H1 (cell line): ENCODE data around the gene ZNF292. TPM values are rescaled to one million over a fixed set of nuclear protein-coding genes. Genes with fewer than 3 reads are reported as not detected.

Experiments used
- CTCF ChIA-PET: fragments of 300-600 bp; sonication (Branson Sonifier 250); formaldehyde crosslinking; loops from one replicate; lab custom pipeline; 2021; ENCODE audit not compliant: partially characterized antibody; lab: Charles Lee
- POLR2A ChIA-PET: fragments of 300-600 bp; sonication (Branson Sonifier 250); formaldehyde crosslinking; loops from one replicate; lab custom pipeline; 2021; ENCODE audit warnings: inconsistent platforms; ENCODE audit not compliant: partially characterized antibody; lab: Charles Lee
- DNase-seq, 2 experiments: peaks; one replicate each; pipeline versions ENCODE4 v3.0.0 to v3.0.0-alpha.2; 2010 to 2022; ENCODE audit warnings: low spot score in 2 of 2, low read depth in 1 of 2, mixed read lengths in 1 of 2
- FAIRE-seq: peaks from 2 replicates; lab custom pipeline; 2011; peaks lifted over from hg19 to GRCh38; lab: Jason Lieb, UNC
- H2AFZ ChIP-seq: 2 replicates; pipeline ENCODE4 v1.8.1; 2012; ENCODE audit warnings: low read length, inconsistent platforms
- H2AK5ac ChIP-seq: 2 replicates; pipeline ENCODE4 v1.6.1; 2013; ENCODE audit warnings: low read depth, low read length
- H2BK120ac ChIP-seq: replicated peaks from 2 replicates; pipeline ENCODE3; 2013; ENCODE audit warnings: low read depth, low read length, inconsistent platforms
- H2BK12ac ChIP-seq: 2 replicates; pipeline ENCODE4 v1.6.1; 2013; ENCODE audit warnings: low read depth, low read length
- H2BK15ac ChIP-seq: 2 replicates; pipeline ENCODE4 v1.6.1; 2013; ENCODE audit warnings: low read length
- H2BK20ac ChIP-seq: 2 replicates; pipeline ENCODE4 v1.6.1; 2013; ENCODE audit warnings: low read length
- H2BK5ac ChIP-seq: 2 replicates; pipeline ENCODE4 v1.6.1; 2013; ENCODE audit warnings: low read depth, low read length
- H3K14ac ChIP-seq: 2 replicates; pipeline ENCODE4 v1.6.1; 2013; ENCODE audit warnings: inconsistent platforms; ENCODE audit not compliant: insufficient read length
- H3K18ac ChIP-seq: 2 replicates; pipeline ENCODE4 v1.6.1; 2013; ENCODE audit warnings: low read length; ENCODE audit errors: extremely low read depth
- H3K23ac ChIP-seq: 2 replicates; pipeline ENCODE4 v1.6.1; 2013; ENCODE audit warnings: inconsistent platforms; ENCODE audit not compliant: insufficient read length
- H3K23me2 ChIP-seq: 2 replicates; pipeline ENCODE4 v1.6.1; 2013; ENCODE audit warnings: low read depth, low read length
- H3K27ac ChIP-seq: 2 replicates; pipeline ENCODE4 v1.6.1; 2011; ENCODE audit warnings: low read depth, low read length, inconsistent platforms
- H3K27me3 ChIP-seq, 4 experiments: replicated peaks in 1 of 4; 1 replicate in 1 of 4; 2 replicates in 3 of 4; pipeline versions ENCODE4 v1.6.1 to v1.8.1; 2011 to 2013; ENCODE audit warnings: low read length in 3 of 4, mild to moderate bottlenecking in 3 of 4, inconsistent platforms in 2 of 4, mixed read lengths in 2 of 4, moderate library complexity in 1 of 4; ENCODE audit not compliant: control insufficient read depth in 3 of 4, insufficient read depth in 3 of 4; ENCODE audit errors: extremely low read depth in 1 of 4
- H3K36me3 ChIP-seq, 4 experiments: 2 replicates each; pipeline versions ENCODE4 v1.6.1 to v1.8.1; 2011 to 2013; ENCODE audit warnings: mild to moderate bottlenecking in 4 of 4, low read length in 3 of 4, moderate library complexity in 2 of 4, control low read depth in 1 of 4, inconsistent platforms in 1 of 4; ENCODE audit not compliant: insufficient read depth in 4 of 4, control insufficient read depth in 2 of 4
- H3K4ac ChIP-seq: replicated peaks from 2 replicates; pipeline ENCODE3; 2013; ENCODE audit warnings: low read length, low read depth, mixed read lengths, inconsistent platforms; ENCODE audit not compliant: insufficient read length
- H3K4me1 ChIP-seq, 4 experiments: replicated peaks in 1 of 4; 1 replicate in 1 of 4; 2 replicates in 3 of 4; pipeline versions ENCODE4 v1.6.1 to v1.8.1; 2011 to 2013; ENCODE audit warnings: low read length in 3 of 4, inconsistent platforms in 2 of 4, mixed read lengths in 1 of 4; ENCODE audit not compliant: insufficient read depth in 4 of 4, control insufficient read depth in 3 of 4
- H3K4me2 ChIP-seq, 2 experiments: 2 replicates each; pipeline versions ENCODE4 v1.6.1 to v1.8.1; 2011 to 2013; ENCODE audit warnings: low read depth in 2 of 2, low read length in 2 of 2, control low read depth in 1 of 2, inconsistent platforms in 1 of 2, mild to moderate bottlenecking in 1 of 2; ENCODE audit not compliant: insufficient read depth in 1 of 2
- H3K4me3 ChIP-seq, 4 experiments: fragments of 200-600, 300-600 bp in 1 of 4; sonication (generic), shearing (Covaris generic), sonication (Bioruptor Twin) in 1 of 4; 2 replicates each; pipeline versions ENCODE4 v1.5.1 to v1.8.1; 2011 to 2016; ENCODE audit warnings: low read length in 4 of 4, low read depth in 3 of 4, control low read depth in 2 of 4, inconsistent platforms in 2 of 4, mild to moderate bottlenecking in 2 of 4, mixed read lengths in 1 of 4, moderate library complexity in 1 of 4; ENCODE audit not compliant: insufficient read depth in 2 of 4; ENCODE audit errors: extremely low read depth in 1 of 4
- H3K56ac ChIP-seq: replicated peaks from 2 replicates; pipeline ENCODE3; 2013; ENCODE audit warnings: low read depth, mild to moderate bottlenecking, mixed read lengths, low read length, inconsistent platforms; ENCODE audit not compliant: insufficient read length
- H3K79me1 ChIP-seq: 2 replicates; pipeline ENCODE4 v1.6.1; 2013; ENCODE audit warnings: low read depth, low read length, control low read depth
- H3K79me2 ChIP-seq, 2 experiments: 2 replicates each; pipeline versions ENCODE4 v1.6.1 to v1.8.1; 2012 to 2013; ENCODE audit warnings: low read length in 2 of 2, mild to moderate bottlenecking in 2 of 2, inconsistent platforms in 1 of 2; ENCODE audit not compliant: insufficient read depth in 2 of 2, control insufficient read depth in 1 of 2
- H3K9ac ChIP-seq, 4 experiments: replicated peaks in 1 of 4; 1 replicate in 1 of 4; 2 replicates in 3 of 4; pipeline versions ENCODE4 v1.6.1 to v1.8.1; 2011 to 2013; ENCODE audit warnings: low read depth in 3 of 4, low read length in 3 of 4, control low read depth in 2 of 4, mild to moderate bottlenecking in 2 of 4, moderate library complexity in 2 of 4, inconsistent platforms in 1 of 4; ENCODE audit errors: extremely low read depth in 1 of 4
- H3K9me3 ChIP-seq, 2 experiments: 2 replicates each; pipeline versions ENCODE4 v1.6.1 to v1.8.1; 2012 to 2013; ENCODE audit warnings: mild to moderate bottlenecking in 2 of 2, moderate library complexity in 2 of 2, control low read depth in 1 of 2, inconsistent platforms in 1 of 2, low read depth in 1 of 2, low read length in 1 of 2, mixed read lengths in 1 of 2; ENCODE audit not compliant: insufficient read depth in 2 of 2
- H4K20me1 ChIP-seq, 2 experiments: replicated peaks in 1 of 2; 2 replicates each; pipeline versions ENCODE3 to v1.8.1; 2011 to 2013; ENCODE audit warnings: inconsistent platforms in 2 of 2, low read length in 2 of 2, mild to moderate bottlenecking in 1 of 2; ENCODE audit not compliant: insufficient read depth in 2 of 2, control insufficient read depth in 1 of 2
- H4K5ac ChIP-seq: 2 replicates; pipeline ENCODE4 v1.6.1; 2013; ENCODE audit warnings: low read length, low read depth, mixed read lengths, inconsistent platforms; ENCODE audit not compliant: insufficient read length
- H4K8ac ChIP-seq: 2 replicates; pipeline ENCODE4 v1.8.0; 2013; ENCODE audit warnings: mild to moderate bottlenecking, moderate library complexity, low read length, inconsistent platforms; ENCODE audit not compliant: insufficient read depth; ENCODE audit errors: extremely low read depth
- H4K91ac ChIP-seq: replicated peaks from 2 replicates; pipeline ENCODE3; 2013; ENCODE audit warnings: low read length, mixed read lengths, inconsistent platforms; ENCODE audit not compliant: insufficient read length
- BACH1 ChIP-seq: IDR thresholded peaks from 2 replicates; pipeline ENCODE4 v1.6.1; 2012; ENCODE audit warnings: low read length, improper control_type of control experiment
- CBX8 ChIP-seq: fragments of 300-800, 300-1000 bp; sonication (generic); IDR thresholded peaks from 2 replicates; pipeline ENCODE4 v1.7.1; 2016; ENCODE audit warnings: low read depth, low read length, borderline replicate concordance
- CTCF ChIP-seq, 3 experiments: IDR thresholded peaks; 1 replicate in 2 of 3; 2 replicates in 1 of 3; pipeline versions ENCODE4 v1.5.1 to v1.6.1; 2011; ENCODE audit warnings: low read length in 3 of 3, mild to moderate bottlenecking in 3 of 3, inconsistent platforms in 2 of 3, low read depth in 1 of 3, moderate library complexity in 1 of 3; ENCODE audit not compliant: insufficient read depth in 1 of 3; ENCODE audit errors: control extremely low read depth in 1 of 3
- E2F6 ChIP-seq: IDR thresholded peaks from 2 replicates; pipeline ENCODE4 v1.6.1; 2012; ENCODE audit warnings: inconsistent platforms
- EP300 ChIP-seq, 2 experiments: IDR thresholded peaks; 1 replicate in 1 of 2; 2 replicates in 1 of 2; pipeline ENCODE4 v1.6.1; 2011 to 2012; ENCODE audit warnings: low read depth in 2 of 2, low read length in 2 of 2, mild to moderate bottlenecking in 2 of 2, borderline replicate concordance in 1 of 2, inconsistent platforms in 1 of 2, moderate library complexity in 1 of 2
- KDM4A ChIP-seq: IDR thresholded peaks from one replicate; pipeline ENCODE4 v1.7.1; 2012; ENCODE audit warnings: low read depth, mild to moderate bottlenecking, moderate library complexity, low read length, inconsistent platforms; ENCODE audit not compliant: severe bottlenecking
- NRF1 ChIP-seq: IDR thresholded peaks from 2 replicates; pipeline ENCODE4 v1.6.1; 2011; ENCODE audit warnings: mild to moderate bottlenecking, low read depth, low read length, improper control_type of control experiment
- POLR2A ChIP-seq, 2 experiments: IDR thresholded peaks; 1 replicate in 1 of 2; 2 replicates in 1 of 2; pipeline ENCODE4 v1.6.1; 2011; ENCODE audit warnings: low read depth in 2 of 2, low read length in 2 of 2, mild to moderate bottlenecking in 2 of 2; ENCODE audit errors: control extremely low read depth in 1 of 2
- RFX5 ChIP-seq: IDR thresholded peaks from 2 replicates; pipeline ENCODE4 v1.6.1; 2011; ENCODE audit warnings: low read depth, low read length, improper control_type of control experiment, borderline replicate concordance
- SIRT6 ChIP-seq: IDR thresholded peaks from one replicate; pipeline ENCODE4 v1.7.1; 2012; ENCODE audit warnings: low read length, inconsistent platforms
- SP1 ChIP-seq: IDR thresholded peaks from 2 replicates; pipeline ENCODE4 v1.6.1; 2011; ENCODE audit warnings: low read depth, low read length
- TEAD4 ChIP-seq: IDR thresholded peaks from 2 replicates; pipeline ENCODE4 v1.6.1; 2012; ENCODE audit warnings: low read depth, low read length, inconsistent platforms, mixed read lengths
- WGBS, 2 experiments: shearing (Covaris generic) in 1 of 2; methylation state at CpG; one replicate each; pipeline versions ENCODE4 v1.1.6 to v1.1.7; 2013 to 2015; ENCODE audit warnings: low lambda C conversion rate in 2 of 2, mixed read lengths in 2 of 2, inconsistent platforms in 1 of 2, low coverage in 1 of 2, missing lambda C conversion rate in 1 of 2; ENCODE audit not compliant: insufficient replicate concordance in 2 of 2, insufficient coverage in 1 of 2, insufficient read length in 1 of 2; ENCODE audit errors: extremely low coverage in 1 of 2, missing lambda C conversion rate in 1 of 2; 5-methylcytosine and 5-hydroxymethylcytosine counted together
- polyA plus RNA-seq, 7 experiments: library from polyadenylated mRNA; depleted of rRNA in 3 of 7; stranded (reverse) in 5 of 7; unstranded in 2 of 7; fragments of >200 nt in 5 of 7; fragments of 200-250 nt in 2 of 7; gene quantifications; 1 replicate in 5 of 7; 2 replicates in 1 of 7; 4 replicates in 1 of 7; pipeline versions ENCODE4 v1.2.1 to v1.2.3, GENCODE V29; 2011 to 2013; ENCODE audit warnings: missing spikeins in 2 of 7, mixed read lengths in 2 of 7
- total RNA-seq: library from RNA; stranded (reverse); fragmentation: NEBNext Ultra II Directional; extraction: Animal tissue kit (Norgen Biotek cat#: 25700); gene quantifications from 2 replicates; pipeline ENCODE4 v1.2.1, GENCODE V29; 2021

Gene ZNF292
- total and polyA plus RNA-seq, 2 of the 8 experiments (the other 6 are each of a cell fraction or from before 2014, with no cell fraction given), result 6.8 to 44.2 TPM

- Histone ChIP-seq H3K4ac (no peak overlapping the region), H2AK5ac (no peak overlapping the region), H3K4me2 (no peak overlapping the region), H3K56ac (no peak overlapping the region), H3K9ac (no peak overlapping the region), H4K20me1 (peaks cover 0 to 5% of the 10 kb centered on the region in 2 experiments), H3K18ac (no peak overlapping the region), H3K79me2 (peaks cover 0 to 28% of the 10 kb centered on the region in 2 experiments; a peak in 2 of 4 replicates), H2BK20ac (no peak overlapping the region), H3K23ac (no peak overlapping the region), H3K9me3 (no peaks in the 10 kb centered on the region), H3K27me3 (no peaks in the 10 kb centered on the region), H3K23me2 (no peaks in the 10 kb centered on the region), H4K5ac (no peak overlapping the region), H2BK120ac (no peak overlapping the region), H4K91ac (no peak overlapping the region), H3K27ac (no peak overlapping the region), H3K4me3 (no peak overlapping the region), H3K36me3 (peaks cover 2 to 56% (median 20%) of the 10 kb centered on the region in 4 experiments), H2AFZ (no peak overlapping the region), H4K8ac (no peak overlapping the region), H3K79me1 (no peaks in the 10 kb centered on the region), H3K14ac (no peak overlapping the region), H2BK15ac (no peak overlapping the region), H3K4me1 (peaks cover 0 to 3% (median 1%) of the 10 kb centered on the region in 4 experiments; a peak in 2 of 7 replicates), H2BK5ac (no peak overlapping the region), H2BK12ac (no peak overlapping the region)
- ChIA-PET POLR2A (no interaction called here), CTCF (interaction anchor here (1.2 to 1.3 kb wide), 2 partner anchors 11 to 168 kb away, joined by 3 read pairs; no protein-coding TSS in a partner anchor)
- WGBS, 2 experiments, result 84% methylated on average over 2 of the region's 2 CpGs; no CpG with 5 or more reads in 1 of the 2 experiments
- no peak for DNase-seq
- no peak for FAIRE-seq
- TF ChIP-seq SIRT6 (no peak), RFX5 (no peak), SP1 (no peak), BACH1 (no peak), CTCF (IDR thresholded peaks at IDR 0.05; ENCODE audit: control extremely low read depth in 1 of 3, insufficient read depth in 1 of 3, low read depth in 1 of 3, low read length in 3 of 3) (no peak), KDM4A (no peak), POLR2A (IDR thresholded peaks at IDR 0.05; ENCODE audit: control extremely low read depth in 1 of 2, low read depth in 2 of 2, low read length in 2 of 2) (no peak), EP300 (IDR thresholded peaks at IDR 0.05; ENCODE audit: borderline replicate concordance in 1 of 2, low read depth in 2 of 2, low read length in 2 of 2) (no peak), E2F6 (no peak), NRF1 (no peak), TEAD4 (no peak), CBX8 (no peak)
Measured at GRCh38 chr6:87225511-87225910, 70.1 kb downstream of the ZNF292 start.
